Retinal pigment epithelial cell (primary cell): Measurements from ENCODE around the gene C4orf46.
A peak's percentile ranks its signal among the peaks of the same experiment; 100 is the strongest.
"Not testable (repeated sequence)": the region's sequence is repeated elsewhere in the genome, so short reads cannot be mapped to it uniquely, and the experiment has no call there.

Experiments used
- DNase-seq: peaks from one replicate; pipeline ENCODE4 v3.0.0-alpha.2; 2010; ENCODE audit warnings: low read depth
- H3K4me3 ChIP-seq: 2 replicates; pipeline ENCODE4 v1.5.1; 2011; ENCODE audit warnings: mild to moderate bottlenecking, low read length, control low read depth, moderate library complexity
- TF ChIP-seq, protein P1 (sequence below): conservative IDR thresholded peaks from 2 replicates; pipeline ENCODE4 v1.5.1; 2011; ENCODE audit warnings: low read depth, low read length, control low read depth, inconsistent platforms

The C4orf46 gene

DNA sequence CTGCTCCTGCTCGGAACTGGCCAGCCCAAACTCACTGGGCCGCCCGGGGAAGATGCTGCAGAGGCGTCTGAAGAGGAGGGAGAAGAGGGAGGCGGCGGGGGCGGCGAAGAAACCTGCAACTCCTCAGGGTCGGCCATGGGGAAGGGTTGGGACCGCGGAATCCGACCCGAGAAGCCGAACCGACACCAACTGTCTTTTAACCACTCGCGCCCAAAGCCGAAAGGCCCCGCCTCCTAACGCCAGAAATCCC is at the start of gene C4orf46:
C4orf46 (minus strand) TSS at position 223 of the 250 bp plus-strand sequence; CDS start at position 137, 86 bp downstream.
- TF ChIP-seq, protein P1, sequence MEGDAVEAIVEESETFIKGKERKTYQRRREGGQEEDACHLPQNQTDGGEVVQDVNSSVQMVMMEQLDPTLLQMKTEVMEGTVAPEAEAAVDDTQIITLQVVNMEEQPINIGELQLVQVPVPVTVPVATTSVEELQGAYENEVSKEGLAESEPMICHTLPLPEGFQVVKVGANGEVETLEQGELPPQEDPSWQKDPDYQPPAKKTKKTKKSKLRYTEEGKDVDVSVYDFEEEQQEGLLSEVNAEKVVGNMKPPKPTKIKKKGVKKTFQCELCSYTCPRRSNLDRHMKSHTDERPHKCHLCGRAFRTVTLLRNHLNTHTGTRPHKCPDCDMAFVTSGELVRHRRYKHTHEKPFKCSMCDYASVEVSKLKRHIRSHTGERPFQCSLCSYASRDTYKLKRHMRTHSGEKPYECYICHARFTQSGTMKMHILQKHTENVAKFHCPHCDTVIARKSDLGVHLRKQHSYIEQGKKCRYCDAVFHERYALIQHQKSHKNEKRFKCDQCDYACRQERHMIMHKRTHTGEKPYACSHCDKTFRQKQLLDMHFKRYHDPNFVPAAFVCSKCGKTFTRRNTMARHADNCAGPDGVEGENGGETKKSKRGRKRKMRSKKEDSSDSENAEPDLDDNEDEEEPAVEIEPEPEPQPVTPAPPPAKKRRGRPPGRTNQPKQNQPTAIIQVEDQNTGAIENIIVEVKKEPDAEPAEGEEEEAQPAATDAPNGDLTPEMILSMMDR: no peak
- H3K4me3 ChIP-seq: peak within 1 kb of the TSS; percentile 92
- no peak for DNase-seq

GRCh38 chr4:158715802-158716201 is 44.1 kb upstream of the C4orf46 start:
- no peak overlapping the region for H3K4me3 ChIP-seq
- DNase-seq: no peak
- TF ChIP-seq, protein P1: no peak

DNA sequence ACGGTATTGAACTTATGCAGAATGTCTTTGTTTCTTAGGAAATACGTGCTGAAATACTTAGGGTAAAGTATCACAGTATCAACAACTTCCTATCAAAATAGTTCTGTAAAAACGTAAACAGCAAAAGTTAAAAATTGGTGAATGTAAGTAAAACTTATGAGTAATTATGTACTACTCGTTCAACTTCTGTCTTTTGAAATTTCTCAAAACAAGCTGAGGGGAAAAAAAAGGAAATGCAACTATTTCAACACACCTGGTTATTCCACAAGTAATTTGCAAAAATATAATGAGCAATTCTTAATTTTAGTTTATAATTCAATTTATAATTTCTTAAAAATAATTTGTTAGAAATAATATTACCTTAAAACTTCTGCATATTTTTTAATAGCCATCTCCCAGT is 43.2 kb upstream of the C4orf46 start:
- H3K4me3 ChIP-seq: no peak overlapping the region
- no peak for DNase-seq
- TF ChIP-seq, protein P1: no peak

DNA sequence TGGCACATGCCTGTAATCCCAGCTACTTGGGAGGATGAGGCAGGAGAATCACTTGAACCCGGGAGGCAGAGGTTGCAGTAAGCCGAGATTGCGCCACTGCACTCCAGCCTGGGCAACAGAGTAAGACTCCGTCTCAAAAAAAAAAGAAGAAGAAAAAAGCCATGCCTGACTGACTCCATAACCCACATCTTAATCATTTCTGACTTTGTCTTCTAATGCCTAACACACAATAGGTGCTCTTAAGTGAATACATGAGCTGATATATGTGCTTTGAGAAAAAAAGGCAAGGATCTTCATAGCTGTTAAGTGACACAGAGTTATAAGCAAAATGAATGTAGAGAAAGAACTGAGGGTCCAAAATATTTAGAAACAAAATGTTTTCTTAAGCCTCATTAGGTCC is 40.9 kb upstream of the C4orf46 start:
- DNase-seq, H3K4me3 ChIP-seq: not testable (repeated sequence)

DNA sequence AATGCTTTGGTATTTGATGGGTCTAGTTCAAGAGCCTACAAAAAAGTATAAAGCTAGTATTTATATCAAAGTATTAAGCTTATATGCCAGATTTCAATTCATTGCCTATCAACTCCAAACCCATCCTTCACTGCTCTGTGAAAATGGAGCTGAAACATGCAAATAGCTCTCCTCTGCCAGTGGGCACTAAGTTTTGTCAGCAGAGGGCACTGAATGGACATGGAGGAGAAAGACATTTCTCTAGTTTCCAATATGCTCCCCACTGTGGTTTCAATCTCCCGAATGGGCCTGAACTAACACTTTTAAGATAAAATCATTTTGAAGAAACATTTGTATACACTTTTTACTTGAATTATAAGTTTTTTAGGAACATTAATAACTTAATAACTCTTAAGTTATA is 39.1 kb upstream of the C4orf46 start:
- no peak for DNase-seq
- no peak overlapping the region for H3K4me3 ChIP-seq
- TF ChIP-seq, protein P1: peak; percentile 46

DNA sequence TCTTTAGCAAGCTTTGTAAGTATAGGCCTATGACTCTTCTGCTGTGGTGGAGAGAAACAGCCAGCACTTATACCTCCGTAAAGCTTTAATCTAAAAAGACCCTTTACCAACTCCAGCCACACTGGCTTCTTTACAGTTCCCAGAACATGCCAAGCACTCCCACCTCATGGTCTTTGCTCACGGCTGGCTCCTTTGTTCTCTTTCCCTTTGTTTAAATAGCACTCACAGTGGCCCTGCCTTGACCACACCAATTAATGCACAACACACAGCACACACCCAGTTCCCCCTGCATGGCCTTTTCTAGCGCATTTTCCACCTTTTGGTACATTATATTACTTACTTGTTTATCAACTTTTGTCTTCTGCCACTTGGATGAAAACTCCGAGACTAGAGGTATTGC is 32.6 kb upstream of the C4orf46 start:
- TF ChIP-seq, protein P1: no peak
- DNase-seq: no peak
- H3K4me3 ChIP-seq: no peak overlapping the region

- DNase-seq: no peak
- H3K4me3 ChIP-seq: no peak overlapping the region
- TF ChIP-seq, protein P1: no peak
These were observed 17.1 kb upstream of the C4orf46 start for GRCh38 chr4:158688813-158689212.

DNA sequence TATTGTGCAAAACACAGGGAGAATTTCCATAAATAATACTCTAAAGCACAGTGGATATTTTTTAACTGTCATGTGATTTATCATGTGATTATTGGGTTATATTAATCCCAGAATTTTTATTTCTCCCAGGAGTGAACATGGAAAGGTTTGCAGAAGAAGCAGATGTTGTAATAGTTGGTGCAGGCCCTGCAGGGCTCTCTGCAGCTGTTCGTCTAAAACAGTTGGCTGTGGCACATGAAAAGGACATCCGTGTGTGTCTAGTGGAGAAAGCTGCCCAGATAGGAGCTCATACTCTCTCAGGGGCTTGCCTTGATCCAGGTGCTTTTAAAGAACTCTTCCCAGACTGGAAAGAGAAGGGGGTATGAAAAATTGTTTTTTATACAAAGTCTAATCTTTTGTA is 10.4 kb upstream of the C4orf46 start:
- no peak overlapping the region for H3K4me3 ChIP-seq
- no peak for DNase-seq
- TF ChIP-seq, protein P1: no peak
